AG04450 (cell line): ENCODE data around the gene XRCC3. TPM values are rescaled to one million over a fixed set of nuclear protein-coding genes. Genes with fewer than 3 reads are reported as not detected.
A peak's percentile ranks its signal among the peaks of the same experiment; 100 is the strongest.

ENCODE experiments used
- CTCF ChIA-PET: fragments of 300-600, 350-600 bp; formaldehyde crosslinking; extraction: SDS; loops from one replicate; lab custom pipeline; 2022; ENCODE audit warnings: antibody characterized with exemption, inconsistent platforms; lab: Charles Lee
- POLR2A ChIA-PET: fragments of 350-600 bp; formaldehyde crosslinking; extraction: SDS; loops from one replicate; lab custom pipeline; 2021; ENCODE audit warnings: antibody characterized with exemption, inconsistent platforms; lab: Yijun Ruan, JAX
- DNase-seq: peaks from one replicate; pipeline ENCODE4 v3.0.0-alpha.2; 2011; ENCODE audit warnings: low read depth, low spot score
- H3K27ac ChIP-seq: one replicate; pipeline ENCODE4 v1.5.1; 2012; ENCODE audit warnings: low read depth, low read length, control low read depth
- H3K27me3 ChIP-seq: one replicate; pipeline ENCODE4 v1.6.0; 2012; ENCODE audit warnings: low read length; ENCODE audit not compliant: control insufficient read depth, insufficient read depth
- H3K4me3 ChIP-seq: 2 replicates; pipeline ENCODE4 v1.5.1; 2011; ENCODE audit warnings: mild to moderate bottlenecking, low read depth, low read length, control low read depth
- H3K9me3 ChIP-seq: 2 replicates; pipeline ENCODE4 v1.5.1; 2012; ENCODE audit warnings: low read length; ENCODE audit not compliant: control insufficient read depth, insufficient read depth
- CTCF ChIP-seq: IDR thresholded peaks from 2 replicates; pipeline ENCODE4 v1.5.1; 2011; ENCODE audit warnings: low read depth, low read length, control low read depth, inconsistent platforms
- polyA plus RNA-seq: library from polyadenylated mRNA; depleted of rRNA; stranded (reverse); fragments of >200 nt; gene quantifications from 2 replicates; pipeline ENCODE4 v1.2.3, GENCODE V29; 2011

XRCC3 gene
- polyA plus RNA-seq, 1 experiment, result 4.8 TPM

- H3K4me3 ChIP-seq, result no peak overlapping the region
- H3K27me3 ChIP-seq, result no peaks in the 10 kb centered on the region
- ChIA-PET CTCF (no interaction called here), POLR2A (no interaction called here)
- no peak for DNase-seq
- TF ChIP-seq CTCF, result no peak
- H3K27ac ChIP-seq, result no peak overlapping the region
- no peaks in the 10 kb centered on the region for H3K9me3 ChIP-seq
These were observed 8.5 kb upstream of the XRCC3 start for GRCh38 chr14:103723748-103724081.

GRCh38 chr14:103721334-103722120 is 6.3 kb upstream of the XRCC3 start:
- no peak for DNase-seq
- no peaks in the 10 kb centered on the region for H3K27me3 ChIP-seq
- ChIA-PET CTCF (interaction anchor here (1.0 kb wide), 1 partner anchor 87 kb away, joined by 4 read pairs; no protein-coding TSS in a partner anchor), POLR2A (no interaction called here)
- H3K4me3 ChIP-seq, result no peak overlapping the region
- TF ChIP-seq CTCF, result no peak
- no peak overlapping the region for H3K27ac ChIP-seq
- H3K9me3 ChIP-seq, result no peaks in the 10 kb centered on the region

GRCh38 chr14:103719751-103720150 is 4.5 kb upstream of the XRCC3 start:
- Histone ChIP-seq H3K4me3 (no peak overlapping the region), H3K9me3 (no peaks in the 10 kb centered on the region), H3K27me3 (no peaks in the 10 kb centered on the region), H3K27ac (no peak overlapping the region)
- POLR2A ChIA-PET, result no interaction called here
- CTCF ChIA-PET, result no interaction called here
- TF ChIP-seq CTCF, result no peak
- DNase-seq, result no peak

- ChIA-PET CTCF (interaction anchor here (0.9 to 1.1 kb wide), 3 partner anchors 90 to 203 kb away, joined by 3 to 4 read pairs (median 3); no protein-coding TSS in a partner anchor), POLR2A (no interaction called here)
- Histone ChIP-seq H3K27me3 (no peaks in the 10 kb centered on the region), H3K4me3 (peak overlapping the region; percentile 18), H3K27ac (peak overlapping the region; percentile 61), H3K9me3 (no peaks in the 10 kb centered on the region)
- peak; percentile 65 for DNase-seq
- no peak for TF ChIP-seq CTCF
These were observed 3.3 kb upstream of the XRCC3 start for GRCh38 chr14:103718572-103718971.

GRCh38 chr14:103716899-103717411 is 1.7 kb upstream of the XRCC3 start:
- H3K27ac ChIP-seq, result peak overlapping the region; percentile 21
- POLR2A ChIA-PET, result no interaction called here
- H3K9me3 ChIP-seq, result no peaks in the 10 kb centered on the region
- H3K27me3 ChIP-seq, result no peaks in the 10 kb centered on the region
- DNase-seq, result no peak
- CTCF ChIA-PET, result no interaction called here
- H3K4me3 ChIP-seq, result peak overlapping the region; percentile 80
- TF ChIP-seq CTCF, result no peak
